GM18858 (cell line): ENCODE results near the gene MED20.
"Not testable (repeated sequence)": the region's sequence is repeated elsewhere in the genome, so short reads cannot be mapped to it uniquely, and the experiment has no call there.

Experiments used
- ATAC-seq: cut with Tn5 transposase; IDR thresholded peaks from one replicate; pipeline ENCODE4 v1.9.1; 2021; ENCODE audit not compliant: unreplicated experiment

Gene MED20

GRCh38 chr6:41920921-41921711, at the start of gene MED20, which contains the start of gene BYSL:
MED20 (minus strand) TSS chr6:41921139; CDS start chr6:41921018, 121 bp downstream.
BYSL (plus strand) TSS chr6:41921499; CDS start chr6:41921563, 64 bp downstream.
- ATAC-seq, result peak; percentile 81

- no peak for ATAC-seq
Observed at GRCh38 chr6:41970436-41970846, 49.5 kb upstream of the MED20 start.

GRCh38 chr6:41967312-41968287, 46.7 kb upstream of the MED20 start:
- ATAC-seq, result no peak

- ATAC-seq, result no peak
Observed at GRCh38 chr6:41966961-41967311, 46.0 kb upstream of the MED20 start.

- ATAC-seq, result no peak
Observed at GRCh38 chr6:41966214-41966920, 45.4 kb upstream of the MED20 start.

GRCh38 chr6:41965429-41966213, 44.7 kb upstream of the MED20 start:
- no peak for ATAC-seq

- no peak for ATAC-seq
Observed at GRCh38 chr6:41964201-41964887, 43.4 kb upstream of the MED20 start.

GRCh38 chr6:41963371-41963770, 42.4 kb upstream of the MED20 start:
- no peak for ATAC-seq

GRCh38 chr6:41960028-41960427, 39.1 kb upstream of the MED20 start:
- ATAC-seq, result no peak

- no peak for ATAC-seq
Observed at GRCh38 chr6:41958022-41958856, 37.3 kb upstream of the MED20 start.

- no peak for ATAC-seq
Observed at GRCh38 chr6:41957117-41957516, 36.2 kb upstream of the MED20 start.

GRCh38 chr6:41955412-41955811, 34.5 kb upstream of the MED20 start:
- ATAC-seq, result no peak

GRCh38 chr6:41954668-41955067, 33.7 kb upstream of the MED20 start:
- no peak for ATAC-seq

GRCh38 chr6:41947581-41948220, 26.8 kb upstream of the MED20 start:
- no peak for ATAC-seq

- ATAC-seq, result no peak
Observed at GRCh38 chr6:41943456-41943855, 22.5 kb upstream of the MED20 start.

GRCh38 chr6:41942882-41943281, 21.9 kb upstream of the MED20 start:
- not testable (repeated sequence) for ATAC-seq

GRCh38 chr6:41942067-41942851, 21.3 kb upstream of the MED20 start:
- no peak for ATAC-seq
